ENCODE measurements around the gene SYVN1. TPM values are rescaled to one million over a fixed set of nuclear protein-coding genes. Genes with fewer than 3 reads are reported as not detected.

The SYVN1 gene
- polyA plus RNA-seq, 1 of the 3 experiments (the other 2 are of a cell fraction) = 31.9 TPM

GRCh38 chr11:65100674-65101350, 33.5 kb downstream of the SYVN1 start:
- H3K79me2 ChIP-seq (ENCODE audit: insufficient read depth) = peaks cover 73% of the 10 kb centered on the region
- peaks cover 9% of the 10 kb centered on the region for H4K20me1 ChIP-seq (ENCODE audit: insufficient read depth)
- H3K4me1 ChIP-seq (ENCODE audit: control insufficient read depth in 1 of 2, insufficient read depth in 2 of 2, low read depth in 1 of 2, low read length in 1 of 2) = peaks cover 0 to 7% of the 10 kb centered on the region in 2 experiments; a peak in 1 of 4 replicates
- H3K4me2 ChIP-seq = no peak overlapping the region
- ChIA-PET POLR2A (interaction anchor here (3.4 kb wide), 1 partner anchor 10 kb away, joined by 27 read pairs; the partner anchor contains the start of gene TM7SF2), CTCF (interaction anchor here (1.1 to 12.6 kb wide), 2 partner anchors 8 to 11 kb away, joined by 5 to 150 read pairs; partner anchors contain the start of gene TM7SF2)
- no peaks in the 10 kb centered on the region for H3F3A ChIP-seq (replicated peaks; ENCODE audit: insufficient read depth)
- WGBS (ENCODE audit: low lambda C conversion rate) = 92% methylated on average over 6 of the region's 6 CpGs
- DNase-seq = no peak
- H3K36me3 ChIP-seq (replicated peaks in 1 of 2; ENCODE audit: control insufficient read depth in 1 of 2, insufficient read depth in 2 of 2, low read length in 1 of 2) = peaks cover 0 to 8% of the 10 kb centered on the region in 2 experiments
- no peaks in the 10 kb centered on the region for H3K9me2 ChIP-seq
- H3K9me3 ChIP-seq = no peaks in the 10 kb centered on the region
- no peak overlapping the region for H3K27ac ChIP-seq (ENCODE audit: low read depth in 2 of 2, low read length in 1 of 2)
- H3K27me3 ChIP-seq (ENCODE audit: insufficient read depth) = no peaks in the 10 kb centered on the region
- H2AFZ ChIP-seq (ENCODE audit: low read depth) = no peak overlapping the region
- no peak overlapping the region for H3K9ac ChIP-seq
- no peak overlapping the region for H3K4me3 ChIP-seq (ENCODE audit: low read depth in 2 of 2, low read length in 1 of 2)
- no peak for TF ChIP-seq TAF1 (IDR thresholded peaks at IDR 0.05; ENCODE audit: borderline replicate concordance, low read depth, low read length)
- peak; percentile 35; the same call in 1 of the 2 replicates for TF ChIP-seq CTCF (IDR thresholded peaks at IDR 0.05)
- no peak for TF ChIP-seq PBX3 (IDR thresholded peaks at IDR 0.05)
- no peak for TF ChIP-seq USF1 (IDR thresholded peaks at IDR 0.05; ENCODE audit: borderline replicate concordance, low read depth)

- Histone ChIP-seq H3K4me2 (peak overlapping the region; percentile 88), H3K27ac (ENCODE audit: low read depth in 2 of 2, low read length in 1 of 2) (no peak overlapping the region), H3K9me3 (no peaks in the 10 kb centered on the region), H4K20me1 (ENCODE audit: insufficient read depth) (no peaks in the 10 kb centered on the region), H3K4me1 (ENCODE audit: control insufficient read depth in 1 of 2, insufficient read depth in 2 of 2, low read depth in 1 of 2, low read length in 1 of 2) (peaks cover 0 to 10% of the 10 kb centered on the region in 2 experiments; a peak in 1 of 4 replicates), H3K79me2 (ENCODE audit: insufficient read depth) (peaks cover 45% of the 10 kb centered on the region), H3K36me3 (replicated peaks in 1 of 2; ENCODE audit: control insufficient read depth in 1 of 2, insufficient read depth in 2 of 2, low read length in 1 of 2) (peaks cover 0 to 4% of the 10 kb centered on the region in 2 experiments), H3K27me3 (ENCODE audit: insufficient read depth) (no peaks in the 10 kb centered on the region), H2AFZ (ENCODE audit: low read depth) (no peak overlapping the region), H3K9ac (peak overlapping the region; percentile 86; the same call in 1 of the 2 replicates), H3F3A (replicated peaks; ENCODE audit: insufficient read depth) (peaks cover 19% of the 10 kb centered on the region), H3K4me3 (ENCODE audit: low read depth in 2 of 2, low read length in 1 of 2) (peak overlapping the region; percentile 57 to 77), H3K9me2 (no peaks in the 10 kb centered on the region)
- ChIA-PET CTCF (interaction anchor here (1.4 to 12.6 kb wide), 4 partner anchors 15 to 84 kb away, joined by 4 to 150 read pairs (median 10); partner anchors contain the start of genes TM7SF2 and ZNHIT2), POLR2A (interaction anchor here (0.6 to 1.6 kb wide), 5 partner anchors 14 to 79 kb away, joined by 3 to 10 read pairs (median 4); partner anchors contain the start of gene ZNHIT2)
- no peak for DNase-seq
- WGBS (ENCODE audit: low lambda C conversion rate) = 15% methylated on average over 6 of the region's 8 CpGs
- TF ChIP-seq USF1 (IDR thresholded peaks at IDR 0.05; ENCODE audit: borderline replicate concordance, low read depth) (no peak), GATA2 (CRISPR knock-in tag; IDR thresholded peaks at IDR 0.05) (no peak), JUND (IDR thresholded peaks at IDR 0.05) (no peak), RCOR1 (IDR thresholded peaks at IDR 0.05; ENCODE audit: low read length) (no peak), MEF2A (IDR thresholded peaks at IDR 0.05; ENCODE audit: borderline replicate concordance, low read depth) (no peak), SMC3 (IDR thresholded peaks at IDR 0.05; ENCODE audit: low read depth, low read length) (no peak), GABPA (IDR thresholded peaks at IDR 0.05; ENCODE audit: low read depth) (no peak), FOXJ3 (CRISPR knock-in tag; IDR thresholded peaks at IDR 0.05) (no peak), NRF1 (IDR thresholded peaks at IDR 0.05; ENCODE audit: low read depth, low read length) (no peak), EP300 (IDR thresholded peaks at IDR 0.05; ENCODE audit: borderline replicate concordance in 1 of 2, low read depth in 1 of 2, low read length in 1 of 2) (no peak), FOSL2 (IDR thresholded peaks at IDR 0.05; ENCODE audit: borderline replicate concordance, low read depth) (no peak), PBX3 (IDR thresholded peaks at IDR 0.05) (no peak), MAX (IDR thresholded peaks at IDR 0.05; ENCODE audit: low read depth) (no peak), MXI1 (IDR thresholded peaks at IDR 0.05; ENCODE audit: low read depth, low read length) (no peak)
Observed at GRCh38 chr11:65096926-65097325, 37.4 kb downstream of the SYVN1 start.
